ENCODE measurements around the gene OSBPL7. TPM values are rescaled to one million over a fixed set of nuclear protein-coding genes. Genes with fewer than 3 reads are reported as not detected.
A peak's percentile ranks its signal among the peaks of the same experiment; 100 is the strongest.

Gene OSBPL7
- total and polyA plus RNA-seq, 4 donors: 7.6 to 25.3 (median 11.0) TPM

GRCh38 chr17:47822785-47823184 is 1.2 kb upstream of the OSBPL7 start:
- peaks cover 2 to 20% (median 7%) of the 10 kb centered on the region in 5 donors for H3K4me1 ChIP-seq (ENCODE audit: control insufficient read depth in 5 of 5, insufficient read depth in 5 of 5, low read length in 5 of 5)
- no peak overlapping the region for H3K27ac ChIP-seq (ENCODE audit: low read depth in 1 of 2, low read length in 1 of 2)
- no peak overlapping the region for H3K9ac ChIP-seq (ENCODE audit: insufficient read depth in 1 of 2, low read length in 2 of 2)
- H3K27me3 ChIP-seq (ENCODE audit: control insufficient read depth in 3 of 3, insufficient read depth in 3 of 3, low read length in 2 of 3): no peaks in the 10 kb centered on the region
- DNase-seq (no peak), ATAC-seq (ENCODE audit: insufficient read depth, low FRiP score) (no peak)
- TF ChIP-seq CTCF (IDR thresholded peaks at IDR 0.05; ENCODE audit: control extremely low read depth, extremely low read depth): no peak
- H3K9me3 ChIP-seq (ENCODE audit: control insufficient read depth in 4 of 4, insufficient read depth in 3 of 4, low read length in 3 of 4): no peaks in the 10 kb centered on the region
- no peak overlapping the region for H3K4me3 ChIP-seq
- WGBS, 2 donors: 91 to 96% methylated on average over 4 of the region's 4 CpGs
- H3K36me3 ChIP-seq (ENCODE audit: control insufficient read depth in 4 of 4, insufficient read depth in 4 of 4, low read length in 4 of 4): peaks cover 16 to 44% (median 24%) of the 10 kb centered on the region in 4 donors

- WGBS, 2 donors: 7 to 8% methylated on average over 4 of the region's 4 CpGs
- Histone ChIP-seq H3K27ac (ENCODE audit: low read depth in 1 of 2, low read length in 1 of 2) (peak overlapping the region in 1 of 2 donors; percentile 84), H3K4me3 (peak overlapping the region; percentile 59), H3K36me3 (ENCODE audit: control insufficient read depth in 4 of 4, insufficient read depth in 4 of 4, low read length in 4 of 4) (peaks cover 5 to 46% (median 15%) of the 10 kb centered on the region in 4 donors), H3K4me1 (ENCODE audit: control insufficient read depth in 5 of 5, insufficient read depth in 5 of 5, low read length in 5 of 5) (peaks cover 2 to 20% (median 7%) of the 10 kb centered on the region in 5 donors), H3K27me3 (ENCODE audit: control insufficient read depth in 3 of 3, insufficient read depth in 3 of 3, low read length in 2 of 3) (no peaks in the 10 kb centered on the region), H3K9me3 (ENCODE audit: control insufficient read depth in 4 of 4, insufficient read depth in 3 of 4, low read length in 3 of 4) (no peaks in the 10 kb centered on the region), H3K9ac (ENCODE audit: insufficient read depth in 1 of 2, low read length in 2 of 2) (peak overlapping the region; percentile 44 to 76)
- TF ChIP-seq CTCF (IDR thresholded peaks at IDR 0.05; ENCODE audit: control extremely low read depth, extremely low read depth): no peak
- no peak for ATAC-seq (ENCODE audit: insufficient read depth, low FRiP score)
- DNase-seq: no peak
These were observed 567 bp downstream of the OSBPL7 start for GRCh38 chr17:47821031-47821423.

- Histone ChIP-seq H3K36me3 (ENCODE audit: control insufficient read depth in 4 of 4, insufficient read depth in 4 of 4, low read length in 4 of 4) (peaks cover 5 to 50% (median 13%) of the 10 kb centered on the region in 4 donors), H3K27ac (ENCODE audit: low read depth in 1 of 2, low read length in 1 of 2) (peak overlapping the region in 1 of 2 donors; percentile 84), H3K9ac (ENCODE audit: insufficient read depth in 1 of 2, low read length in 2 of 2) (peak overlapping the region in 1 of 2 donors; percentile 37), H3K4me3 (no peak overlapping the region), H3K4me1 (ENCODE audit: control insufficient read depth in 5 of 5, insufficient read depth in 5 of 5, low read length in 5 of 5) (peaks cover 2 to 20% (median 7%) of the 10 kb centered on the region in 5 donors), H3K9me3 (ENCODE audit: control insufficient read depth in 4 of 4, insufficient read depth in 3 of 4, low read length in 3 of 4) (no peaks in the 10 kb centered on the region), H3K27me3 (ENCODE audit: control insufficient read depth in 3 of 3, insufficient read depth in 3 of 3, low read length in 2 of 3) (no peaks in the 10 kb centered on the region)
- no peak for DNase-seq
- WGBS, 2 donors: 51 to 70% methylated on average over 12 of the region's 12 CpGs
- no peak for TF ChIP-seq CTCF (IDR thresholded peaks at IDR 0.05; ENCODE audit: control extremely low read depth, extremely low read depth)
- no peak for ATAC-seq (ENCODE audit: insufficient read depth, low FRiP score)
These were observed 1.4 kb downstream of the OSBPL7 start for GRCh38 chr17:47820033-47820789.
